Measurements from ENCODE around the gene HNRNPK.

DNA sequence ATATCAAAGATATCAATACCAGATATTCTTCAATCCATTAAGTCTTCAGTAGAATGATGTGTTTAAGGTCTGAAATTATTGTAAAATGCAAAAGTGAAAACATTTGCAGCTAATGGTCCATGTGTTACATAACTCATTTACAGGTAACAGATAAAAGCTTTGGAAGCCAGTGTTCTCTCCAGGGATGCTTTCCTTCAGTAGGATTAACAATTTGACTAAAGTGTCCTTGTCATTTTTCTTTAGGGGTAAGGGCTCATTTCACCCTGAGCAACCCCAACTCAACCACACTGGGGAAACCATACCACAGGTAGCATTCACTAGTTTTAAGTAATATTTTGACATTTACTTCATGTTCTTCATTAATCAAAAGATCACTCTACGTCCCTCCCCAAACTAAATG is 12.9 kb downstream of the HNRNPK start:
- TF ChIP-seq, protein P1, sequence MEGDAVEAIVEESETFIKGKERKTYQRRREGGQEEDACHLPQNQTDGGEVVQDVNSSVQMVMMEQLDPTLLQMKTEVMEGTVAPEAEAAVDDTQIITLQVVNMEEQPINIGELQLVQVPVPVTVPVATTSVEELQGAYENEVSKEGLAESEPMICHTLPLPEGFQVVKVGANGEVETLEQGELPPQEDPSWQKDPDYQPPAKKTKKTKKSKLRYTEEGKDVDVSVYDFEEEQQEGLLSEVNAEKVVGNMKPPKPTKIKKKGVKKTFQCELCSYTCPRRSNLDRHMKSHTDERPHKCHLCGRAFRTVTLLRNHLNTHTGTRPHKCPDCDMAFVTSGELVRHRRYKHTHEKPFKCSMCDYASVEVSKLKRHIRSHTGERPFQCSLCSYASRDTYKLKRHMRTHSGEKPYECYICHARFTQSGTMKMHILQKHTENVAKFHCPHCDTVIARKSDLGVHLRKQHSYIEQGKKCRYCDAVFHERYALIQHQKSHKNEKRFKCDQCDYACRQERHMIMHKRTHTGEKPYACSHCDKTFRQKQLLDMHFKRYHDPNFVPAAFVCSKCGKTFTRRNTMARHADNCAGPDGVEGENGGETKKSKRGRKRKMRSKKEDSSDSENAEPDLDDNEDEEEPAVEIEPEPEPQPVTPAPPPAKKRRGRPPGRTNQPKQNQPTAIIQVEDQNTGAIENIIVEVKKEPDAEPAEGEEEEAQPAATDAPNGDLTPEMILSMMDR (IDR thresholded peaks at IDR 0.05), result no peak
- TF ChIP-seq POLR2A (IDR thresholded peaks at IDR 0.05), result no peak
- TF ChIP-seq EP300 (IDR thresholded peaks at IDR 0.05), result no peak

Data from tibial nerve (tissue), 4 donors.